Dermis blood vessel endothelial cell (primary cell): Measurements from ENCODE around the gene ERC1. TPM values are rescaled to one million over a fixed set of nuclear protein-coding genes. Genes with fewer than 3 reads are reported as not detected.
A peak's percentile ranks its signal among the peaks of the same experiment; 100 is the strongest.

Source experiments
- DNase-seq: peaks from one replicate; pipeline ENCODE4 v3.0.0; 2010
- total RNA-seq: library from RNA; depleted of rRNA; stranded (reverse); fragments of >200 nt; gene quantifications from 2 replicates; pipeline ENCODE4 v1.2.3, GENCODE V29; 2014

ERC1 gene
- total RNA-seq, 1 donor from 2014 or later: 47.1 TPM

GRCh38 chr12:1498199-1498740 lies 507.2 kb downstream of the ERC1 start:
- DNase-seq: no peak

GRCh38 chr12:1499351-1499750 lies 508.3 kb downstream of the ERC1 start:
- DNase-seq: peak; percentile 30

- no peak for DNase-seq
Observed at GRCh38 chr12:1500095-1500801, 509.2 kb downstream of the ERC1 start.

GRCh38 chr12:1501001-1501400 lies 510.0 kb downstream of the ERC1 start:
- no peak for DNase-seq

- DNase-seq: no peak
Observed at GRCh38 chr12:1501695-1502378, 510.8 kb downstream of the ERC1 start.

- DNase-seq: peak; percentile 9
Observed at GRCh38 chr12:1502379-1502720, 511.3 kb downstream of the ERC1 start.

- DNase-seq: no peak
Observed at GRCh38 chr12:1502831-1503230, 511.8 kb downstream of the ERC1 start.

- DNase-seq: no peak
Observed at GRCh38 chr12:1503281-1503711, 512.3 kb downstream of the ERC1 start.

- DNase-seq: no peak
Observed at GRCh38 chr12:1504304-1504894, 513.4 kb downstream of the ERC1 start.

GRCh38 chr12:1504895-1505311 lies 513.9 kb downstream of the ERC1 start:
- DNase-seq: no peak

- no peak for DNase-seq
Observed at GRCh38 chr12:1505576-1505975, 514.6 kb downstream of the ERC1 start.

- no peak for DNase-seq
Observed at GRCh38 chr12:1507308-1507707, 516.3 kb downstream of the ERC1 start.

GRCh38 chr12:1509413-1510052 lies 518.5 kb downstream of the ERC1 start:
- DNase-seq: no peak

- DNase-seq: no peak
Observed at GRCh38 chr12:1510056-1510812, 519.2 kb downstream of the ERC1 start.

GRCh38 chr12:1515010-1515409 lies 524.0 kb downstream of the ERC1 start:
- no peak for DNase-seq

- DNase-seq: no peak
Observed at GRCh38 chr12:1515428-1515827, 524.4 kb downstream of the ERC1 start.

GRCh38 chr12:1517007-1517406 lies 526.0 kb downstream of the ERC1 start:
- no peak for DNase-seq

GRCh38 chr12:1517734-1518525 lies 526.9 kb downstream of the ERC1 start:
- DNase-seq: no peak

- DNase-seq: peak; percentile 52
Observed at GRCh38 chr12:1518591-1519516, 527.8 kb downstream of the ERC1 start.

GRCh38 chr12:1519642-1520041 lies 528.6 kb downstream of the ERC1 start:
- no peak for DNase-seq
